ENCODE measurements around the gene KRT12. TPM values are rescaled to one million over a fixed set of nuclear protein-coding genes. Genes with fewer than 3 reads are reported as not detected.
"Not testable (repeated sequence)": the region's sequence is repeated elsewhere in the genome, so short reads cannot be mapped to it uniquely, and the experiment has no call there.

Gene KRT12
- total and polyA plus RNA-seq, 7 experiments from 2014 or later: not detected

DNA sequence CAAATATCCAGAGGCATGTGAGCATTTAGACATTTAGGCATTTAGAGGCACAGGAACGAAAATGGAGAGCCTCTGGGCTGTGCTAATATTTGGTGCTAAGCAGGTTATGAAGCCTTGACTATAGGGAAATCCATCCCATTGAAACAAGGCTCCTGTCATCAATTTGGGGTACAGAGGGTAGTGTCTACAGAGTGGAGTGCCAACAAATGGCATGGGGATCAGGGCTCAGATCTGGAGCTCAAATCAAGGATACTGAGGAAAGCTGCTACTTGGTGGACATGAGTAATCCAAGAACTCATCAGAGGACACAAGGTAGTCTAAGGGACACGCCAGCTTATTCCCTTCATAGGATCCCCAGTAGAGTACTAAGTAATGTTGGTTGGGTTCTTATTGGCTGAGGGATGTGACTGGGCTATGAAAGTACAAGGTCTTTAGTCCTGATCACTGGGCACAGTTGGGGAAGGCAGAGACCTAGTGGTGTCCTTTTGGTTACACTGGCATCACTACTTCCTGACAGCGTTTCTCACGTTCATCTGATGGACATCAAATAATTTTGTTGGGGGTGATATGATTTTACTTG lies 49.8 kb downstream of the KRT12 start:
- Histone ChIP-seq H3K27ac (ENCODE audit: low read depth, low read length) (no peak overlapping the region), H3K36me3 (ENCODE audit: control insufficient read depth in 2 of 3, insufficient read depth in 3 of 3, low read length in 3 of 3) (peaks cover 0 to 6% (median 4%) of the 10 kb centered on the region in 3 experiments), H3K9me3 (ENCODE audit: control insufficient read depth in 2 of 3, low read length in 3 of 3) (no peaks in the 10 kb centered on the region), H3K4me1 (ENCODE audit: control insufficient read depth in 2 of 2, insufficient read depth in 2 of 2, low read length in 2 of 2) (peaks cover 9 to 13% of the 10 kb centered on the region in 2 donors), H3K4me3 (ENCODE audit: low read length) (no peak overlapping the region), H3K27me3 (ENCODE audit: control insufficient read depth in 2 of 2, insufficient read depth in 2 of 2, low read length in 2 of 2) (no peaks in the 10 kb centered on the region)
- ATAC-seq (no peak), DNase-seq (no peak)
- H3K4me1 Mint-ChIP-seq: peaks cover 10 to 38% (median 31%) of the 10 kb centered on the region in 7 donors
- intact Hi-C loops (cut with micrococcal nuclease): loop anchor here in 1 of 2 donors (5.0 to 10.0 kb wide), 2 partner anchors 172 to 850 kb away; partner anchors contain the start of gene SMARCE1
- H3K27ac Mint-ChIP-seq: peak overlapping the region in 5 of 9 donors; percentile 18 to 80 (median 34)
- ChIA-PET POLR2A (interaction anchor here (1.3 kb wide), 1 partner anchor 872 kb away, joined by 9 read pairs; the partner anchor contains the start of gene EIF1), CTCF (interaction anchor here (1.1 kb wide), 1 partner anchor 10 kb away, joined by 3 read pairs; no protein-coding TSS in a partner anchor)
- peaks cover 14 to 31% (median 26%) of the 10 kb centered on the region in 5 donors for H3K27me3 Mint-ChIP-seq
- peaks cover 0 to 16% (median 5%) of the 10 kb centered on the region in 11 donors for H3K9me3 Mint-ChIP-seq
- H3K36me3 Mint-ChIP-seq: peaks cover 7 to 33% (median 25%) of the 10 kb centered on the region in 5 donors
- H3K4me3 Mint-ChIP-seq: peak overlapping the region; percentile 38 to 98 (median 73)

DNA sequence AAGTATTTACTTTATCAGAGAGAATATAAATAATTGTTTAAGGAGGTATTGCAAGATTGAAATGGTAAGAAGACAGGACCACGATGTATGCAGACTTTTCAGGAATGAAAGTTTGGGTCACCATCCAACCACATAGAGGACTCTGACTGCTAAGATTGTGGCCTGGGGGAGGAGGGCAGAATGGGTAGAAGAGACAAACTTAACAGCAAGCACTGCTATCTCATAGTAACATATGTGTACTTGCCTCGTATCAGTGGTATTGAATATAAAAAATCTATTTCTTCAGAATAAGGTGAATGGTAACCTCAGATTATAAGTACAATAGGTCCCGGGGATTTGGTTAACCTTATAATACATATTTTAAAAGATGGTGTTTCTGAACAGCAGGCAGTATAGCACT lies 50.5 kb downstream of the KRT12 start:
- intact Hi-C loops (cut with micrococcal nuclease): loop anchor here in 1 of 2 donors (5.0 to 10.0 kb wide), 2 partner anchors 172 to 851 kb away; partner anchors contain the start of gene SMARCE1
- POLR2A ChIA-PET: interaction anchor here (0.9 to 1.3 kb wide), 2 partner anchors 355 to 872 kb away, joined by 3 to 9 read pairs; partner anchors contain the start of gene EIF1
- Mint-ChIP-seq H3K27ac (peak overlapping the region in 3 of 9 donors; percentile 18 to 38 (median 25)), H3K36me3 (peaks cover 7 to 30% (median 21%) of the 10 kb centered on the region in 5 donors), H3K4me3 (peak overlapping the region in 5 of 10 donors; percentile 19 to 98 (median 91)), H3K4me1 (peaks cover 10 to 38% (median 31%) of the 10 kb centered on the region in 7 donors), H3K27me3 (peaks cover 20 to 38% (median 31%) of the 10 kb centered on the region in 5 donors), H3K9me3 (peaks cover 0 to 16% (median 5%) of the 10 kb centered on the region in 11 donors)
- Histone ChIP-seq H3K4me1 (ENCODE audit: control insufficient read depth in 2 of 2, insufficient read depth in 2 of 2, low read length in 2 of 2) (peaks cover 9 to 13% of the 10 kb centered on the region in 2 donors), H3K9me3 (ENCODE audit: control insufficient read depth in 2 of 3, low read length in 3 of 3) (no peaks in the 10 kb centered on the region), H3K27me3 (ENCODE audit: control insufficient read depth in 2 of 2, insufficient read depth in 2 of 2, low read length in 2 of 2) (peaks cover 0 to 2% of the 10 kb centered on the region in 2 donors), H3K27ac (ENCODE audit: low read depth, low read length) (no peak overlapping the region), H3K36me3 (ENCODE audit: control insufficient read depth in 2 of 3, insufficient read depth in 3 of 3, low read length in 3 of 3) (peaks cover 0 to 6% (median 4%) of the 10 kb centered on the region in 3 experiments), H3K4me3 (ENCODE audit: low read length) (no peak overlapping the region)
- DNase-seq: no peak
- CTCF ChIA-PET: interaction anchor here (1.3 to 1.6 kb wide), 2 partner anchors 10 to 12 kb away, joined by 3 to 4 read pairs; no protein-coding TSS in a partner anchor
- no peak for ATAC-seq

DNA sequence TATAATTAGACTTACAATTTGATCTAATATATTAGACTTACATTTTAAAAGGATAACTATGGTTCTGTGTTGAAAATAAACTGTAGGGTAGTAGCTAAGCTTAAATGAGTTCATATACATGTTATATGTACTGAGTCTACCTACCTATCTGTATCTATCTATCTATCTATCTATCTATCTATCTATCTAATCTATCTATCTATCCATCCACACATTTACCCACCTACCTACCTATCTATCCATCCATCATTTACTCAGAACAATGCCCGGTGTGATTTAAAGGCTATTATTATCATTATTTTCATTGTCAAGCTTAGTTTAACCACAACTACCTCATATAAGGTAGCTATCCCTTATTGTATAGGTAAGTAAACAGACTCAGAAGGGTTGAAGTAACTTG lies 51.6 kb downstream of the KRT12 start:
- DNase-seq (no peak), ATAC-seq (no peak)
- Histone ChIP-seq H3K27ac (ENCODE audit: low read depth, low read length) (no peak overlapping the region), H3K36me3 (ENCODE audit: control insufficient read depth in 2 of 3, insufficient read depth in 3 of 3, low read length in 3 of 3) (peaks cover 0 to 6% (median 4%) of the 10 kb centered on the region in 3 experiments), H3K4me3 (ENCODE audit: low read length) (no peak overlapping the region), H3K27me3 (ENCODE audit: control insufficient read depth in 2 of 2, insufficient read depth in 2 of 2, low read length in 2 of 2) (peaks cover 0 to 11% of the 10 kb centered on the region in 2 donors), H3K9me3 (ENCODE audit: control insufficient read depth in 2 of 3, low read length in 3 of 3) (no peaks in the 10 kb centered on the region), H3K4me1 (ENCODE audit: control insufficient read depth in 2 of 2, insufficient read depth in 2 of 2, low read length in 2 of 2) (peaks cover 9 to 13% of the 10 kb centered on the region in 2 donors)
- H3K4me1 Mint-ChIP-seq: peaks cover 10 to 36% (median 27%) of the 10 kb centered on the region in 7 donors
- peaks cover 31 to 47% (median 40%) of the 10 kb centered on the region in 5 donors for H3K27me3 Mint-ChIP-seq
- POLR2A ChIA-PET: interaction anchor here (0.9 to 1.4 kb wide), 3 partner anchors 357 to 876 kb away, joined by 3 to 4 read pairs (median 4); partner anchors contain the start of gene EIF1
- peaks cover 0 to 16% (median 5%) of the 10 kb centered on the region in 11 donors for H3K9me3 Mint-ChIP-seq
- intact Hi-C loops (cut with micrococcal nuclease): loop anchor here in 1 of 2 donors (5.0 to 10.0 kb wide), 2 partner anchors 171 to 852 kb away; partner anchors contain the start of gene SMARCE1
- no peak overlapping the region for H3K27ac Mint-ChIP-seq
- H3K36me3 Mint-ChIP-seq: peaks cover 7 to 30% (median 21%) of the 10 kb centered on the region in 5 donors
- H3K4me3 Mint-ChIP-seq: no peak overlapping the region
- CTCF ChIA-PET: interaction anchor here (0.7 to 1.6 kb wide), 5 partner anchors 9 to 848 kb away, joined by 3 to 5 read pairs (median 4); no protein-coding TSS in a partner anchor

DNA sequence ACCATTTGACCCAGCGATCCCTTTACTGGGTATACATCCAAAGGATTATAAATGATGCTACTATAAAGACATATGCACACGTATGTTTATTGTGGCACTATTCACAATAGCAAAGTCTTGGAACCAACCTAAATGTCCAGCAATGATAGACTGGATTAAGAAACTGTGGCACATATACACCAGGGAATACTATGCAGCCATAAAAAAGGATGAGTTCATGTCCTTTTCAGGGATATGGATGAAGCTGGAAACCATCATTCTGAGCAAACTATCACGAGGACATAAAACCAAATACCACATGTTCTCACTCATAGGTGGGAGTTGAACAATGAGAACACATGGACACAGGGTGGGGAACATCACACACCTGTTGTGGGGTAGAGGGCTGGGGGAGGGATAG lies 52.4 kb downstream of the KRT12 start:
- ChIA-PET CTCF (interaction anchor here (0.7 kb wide), 1 partner anchor 848 kb away, joined by 3 read pairs; no protein-coding TSS in a partner anchor), POLR2A (interaction anchor here (1.4 kb wide), 1 partner anchor 877 kb away, joined by 4 read pairs; no protein-coding TSS in a partner anchor)
- peaks cover 7 to 30% (median 21%) of the 10 kb centered on the region in 5 donors for H3K36me3 Mint-ChIP-seq

DNA sequence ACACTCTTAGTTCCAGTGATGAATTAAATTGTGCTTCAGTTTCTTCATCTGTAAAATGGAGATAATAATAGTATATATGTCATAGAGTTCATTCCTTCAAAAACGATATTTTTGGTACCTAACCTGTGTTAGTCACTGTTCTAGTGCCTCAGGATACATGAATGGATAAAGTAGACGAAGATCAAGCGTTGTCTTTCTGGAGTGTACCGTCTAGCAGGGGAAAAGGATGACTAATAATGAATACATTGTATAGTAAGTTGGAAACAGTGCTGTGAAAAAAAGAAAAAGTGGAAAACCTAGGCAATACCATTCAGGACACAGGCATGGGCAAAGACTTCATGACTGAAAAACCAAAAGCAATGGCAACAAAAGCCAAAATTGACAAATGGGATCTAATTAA lies 53.2 kb downstream of the KRT12 start:
- Mint-ChIP-seq H3K4me1 (peaks cover 10 to 22% (median 14%) of the 10 kb centered on the region in 7 donors), H3K36me3 (peaks cover 7 to 30% (median 21%) of the 10 kb centered on the region in 5 donors), H3K9me3 (peaks cover 0 to 15% (median 5%) of the 10 kb centered on the region in 11 donors), H3K4me3 (no peak overlapping the region), H3K27ac (no peak overlapping the region), H3K27me3 (peaks cover 45 to 63% (median 53%) of the 10 kb centered on the region in 5 donors)
- H3K27ac ChIP-seq (ENCODE audit: low read depth, low read length): no peak overlapping the region
- H3K4me3 ChIP-seq (ENCODE audit: low read length): no peak overlapping the region
- peaks cover 0 to 6% (median 4%) of the 10 kb centered on the region in 3 experiments for H3K36me3 ChIP-seq (ENCODE audit: control insufficient read depth in 2 of 3, insufficient read depth in 3 of 3, low read length in 3 of 3)
- H3K27me3 ChIP-seq (ENCODE audit: control insufficient read depth in 2 of 2, insufficient read depth in 2 of 2, low read length in 2 of 2): peaks cover 4 to 17% of the 10 kb centered on the region in 2 donors
- no peaks in the 10 kb centered on the region for H3K4me1 ChIP-seq (ENCODE audit: control insufficient read depth in 2 of 2, insufficient read depth in 2 of 2, low read length in 2 of 2)
- DNase-seq: no peak
- no peak for ATAC-seq
- ChIA-PET CTCF (no interaction called here), POLR2A (no interaction called here)
- intact Hi-C loops (cut with micrococcal nuclease): loop anchor here in 1 of 2 donors (10.0 kb wide), 1 partner anchor 169 kb away; the partner anchor contains the start of gene SMARCE1
- no peaks in the 10 kb centered on the region for H3K9me3 ChIP-seq (ENCODE audit: control insufficient read depth in 2 of 3, low read length in 3 of 3)

More for the DNA sequence above, 52.4 kb downstream of the KRT12 start:
- Mint-ChIP-seq H3K4me1 (peaks cover 10 to 29% (median 20%) of the 10 kb centered on the region in 7 donors), H3K9me3 (peaks cover 0 to 15% (median 5%) of the 10 kb centered on the region in 11 donors), H3K27me3 (peaks cover 38 to 54% (median 47%) of the 10 kb centered on the region in 5 donors)
- H3K9me3 ChIP-seq (ENCODE audit: control insufficient read depth in 2 of 3, low read length in 3 of 3); DNase-seq; H3K27ac Mint-ChIP-seq; H3K4me3 Mint-ChIP-seq; H3K4me1 ChIP-seq (ENCODE audit: control insufficient read depth in 2 of 2, insufficient read depth in 2 of 2, low read length in 2 of 2); H3K36me3 ChIP-seq (ENCODE audit: control insufficient read depth in 2 of 3, insufficient read depth in 3 of 3, low read length in 3 of 3); H3K27ac ChIP-seq (ENCODE audit: low read depth, low read length); H3K4me3 ChIP-seq (ENCODE audit: low read length); ATAC-seq: not testable (repeated sequence)
- intact Hi-C loops (cut with micrococcal nuclease): loop anchor here in 1 of 2 donors (5.0 to 10.0 kb wide), 2 partner anchors 170 to 853 kb away; partner anchors contain the start of gene SMARCE1
- H3K27me3 ChIP-seq (ENCODE audit: control insufficient read depth in 2 of 2, insufficient read depth in 2 of 2, low read length in 2 of 2): peaks cover 2 to 17% of the 10 kb centered on the region in 2 donors

DNA sequence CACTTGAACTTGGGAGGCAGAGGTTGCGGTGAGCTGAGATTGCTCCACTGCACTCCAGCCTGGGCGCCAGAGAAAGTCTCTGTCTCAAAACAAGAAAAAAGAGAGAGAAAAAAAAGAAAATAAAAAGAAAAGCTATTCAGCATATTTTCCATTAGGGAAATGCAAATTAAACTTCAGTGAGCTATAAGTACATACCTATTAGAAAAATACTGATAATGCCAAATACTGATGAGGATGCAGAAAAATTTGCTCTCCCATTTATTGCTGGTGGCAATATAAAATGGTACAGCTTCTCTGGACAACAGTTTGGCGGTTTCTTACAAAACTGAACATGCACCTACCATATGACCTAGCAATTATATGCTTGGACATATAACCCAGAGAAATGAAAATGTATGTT lies 54.4 kb downstream of the KRT12 start:
- H3K36me3 ChIP-seq (ENCODE audit: control insufficient read depth in 2 of 3, insufficient read depth in 3 of 3, low read length in 3 of 3): peaks cover 0 to 6% (median 4%) of the 10 kb centered on the region in 3 experiments
- Mint-ChIP-seq H3K4me1 (peaks cover 4 to 12% (median 8%) of the 10 kb centered on the region in 7 donors), H3K27ac (no peak overlapping the region), H3K4me3 (no peak overlapping the region), H3K9me3 (peaks cover 0 to 12% (median 4%) of the 10 kb centered on the region in 11 donors), H3K36me3 (peaks cover 7 to 22% (median 14%) of the 10 kb centered on the region in 5 donors), H3K27me3 (peaks cover 57 to 74% (median 65%) of the 10 kb centered on the region in 5 donors)
- DNase-seq (no peak), ATAC-seq (no peak)
- intact Hi-C loops (cut with micrococcal nuclease): loop anchor here in 1 of 2 donors (10.0 kb wide), 1 partner anchor 168 kb away; the partner anchor contains the start of gene SMARCE1
- ChIA-PET POLR2A (interaction anchor here (0.5 kb wide), 1 partner anchor 8 kb away, joined by 3 read pairs; no protein-coding TSS in a partner anchor), CTCF (interaction anchor here (0.6 kb wide), 1 partner anchor 227 kb away, joined by 3 read pairs; no protein-coding TSS in a partner anchor)
- H3K9me3 ChIP-seq (ENCODE audit: control insufficient read depth in 2 of 3, low read length in 3 of 3): no peaks in the 10 kb centered on the region
- H3K27me3 ChIP-seq (ENCODE audit: control insufficient read depth in 2 of 2, insufficient read depth in 2 of 2, low read length in 2 of 2): peaks cover 4 to 17% of the 10 kb centered on the region in 2 donors
- H3K4me1 ChIP-seq (ENCODE audit: control insufficient read depth in 2 of 2, insufficient read depth in 2 of 2, low read length in 2 of 2): no peaks in the 10 kb centered on the region
- no peak overlapping the region for H3K27ac ChIP-seq (ENCODE audit: low read depth, low read length)
- H3K4me3 ChIP-seq (ENCODE audit: low read length): no peak overlapping the region

Measured in naive thymus-derived CD4-positive, alpha-beta T cell (primary cell).